Esophagus muscularis mucosa (tissue), 4 donors: ENCODE data around the gene NRG2.

Experiments used
- EP300 ChIP-seq: sonication (generic); formaldehyde crosslinking; IDR thresholded peaks from one replicate; pipeline ENCODE4 v1.6.1; 2017; ENCODE audit warnings: antibody characterized with exemption
- POLR2A ChIP-seq: fragments of 450-650 bp; IDR thresholded peaks from one replicate; pipeline ENCODE4 v1.6.1; 2017; ENCODE audit warnings: antibody characterized with exemption, moderate library complexity, mild to moderate bottlenecking, low read depth
- POLR2AphosphoS5 ChIP-seq, 2 donors: sonication (generic); formaldehyde crosslinking; IDR thresholded peaks; one replicate each; pipeline ENCODE4 v1.6.1; 2017; ENCODE audit warnings: antibody characterized with exemption in 2 of 2
- TF ChIP-seq, protein P1 (sequence below), 3 experiments: fragments of 200-600 bp in 2 of 3; fragments of 450-650 bp in 1 of 3; sonication (generic) in 2 of 3; IDR thresholded peaks; one replicate each; pipeline ENCODE4 v1.5.1; 2017 to 2019; ENCODE audit warnings: antibody characterized with exemption in 3 of 3, mild to moderate bottlenecking in 2 of 3, moderate library complexity in 1 of 3

DNA sequence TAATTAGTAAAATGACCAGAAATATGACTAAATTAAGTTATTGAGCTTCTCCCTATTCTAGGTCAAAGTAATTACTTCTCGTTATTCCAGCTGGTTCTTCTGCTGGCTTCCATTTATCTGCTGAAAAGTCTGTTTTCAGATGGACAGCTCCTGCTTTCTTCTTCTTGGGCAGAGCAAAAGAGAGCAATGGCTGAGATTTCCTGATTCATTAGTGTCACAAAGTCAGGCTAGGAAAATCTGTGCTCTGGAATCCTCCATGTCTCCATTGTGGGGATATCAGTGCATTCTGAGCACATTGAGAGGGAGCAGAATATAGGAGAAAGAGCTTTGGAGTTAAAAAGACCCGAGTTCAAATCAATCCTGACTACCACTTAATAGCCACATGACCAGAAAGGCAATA lies 33.7 kb upstream of the NRG2 start:
- TF ChIP-seq, protein P1, sequence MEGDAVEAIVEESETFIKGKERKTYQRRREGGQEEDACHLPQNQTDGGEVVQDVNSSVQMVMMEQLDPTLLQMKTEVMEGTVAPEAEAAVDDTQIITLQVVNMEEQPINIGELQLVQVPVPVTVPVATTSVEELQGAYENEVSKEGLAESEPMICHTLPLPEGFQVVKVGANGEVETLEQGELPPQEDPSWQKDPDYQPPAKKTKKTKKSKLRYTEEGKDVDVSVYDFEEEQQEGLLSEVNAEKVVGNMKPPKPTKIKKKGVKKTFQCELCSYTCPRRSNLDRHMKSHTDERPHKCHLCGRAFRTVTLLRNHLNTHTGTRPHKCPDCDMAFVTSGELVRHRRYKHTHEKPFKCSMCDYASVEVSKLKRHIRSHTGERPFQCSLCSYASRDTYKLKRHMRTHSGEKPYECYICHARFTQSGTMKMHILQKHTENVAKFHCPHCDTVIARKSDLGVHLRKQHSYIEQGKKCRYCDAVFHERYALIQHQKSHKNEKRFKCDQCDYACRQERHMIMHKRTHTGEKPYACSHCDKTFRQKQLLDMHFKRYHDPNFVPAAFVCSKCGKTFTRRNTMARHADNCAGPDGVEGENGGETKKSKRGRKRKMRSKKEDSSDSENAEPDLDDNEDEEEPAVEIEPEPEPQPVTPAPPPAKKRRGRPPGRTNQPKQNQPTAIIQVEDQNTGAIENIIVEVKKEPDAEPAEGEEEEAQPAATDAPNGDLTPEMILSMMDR (IDR thresholded peaks at IDR 0.05) = no peak
- TF ChIP-seq POLR2A = no peak
- no peak for TF ChIP-seq POLR2AphosphoS5 (IDR thresholded peaks at IDR 0.05)
- TF ChIP-seq EP300 = no peak
